WTC11 (cell line): ENCODE results near the gene CLPTM1L.
A peak's percentile ranks its signal among the peaks of the same experiment; 100 is the strongest.

Source experiments
- ARID4B ChIP-seq: sonication (generic); formaldehyde crosslinking; IDR thresholded peaks from 2 replicates; pipeline ENCODE4 v1.8.0; 2023; ENCODE audit warnings: missing genetic modification reagents, mild to moderate bottlenecking, borderline replicate concordance
- ATF1 ChIP-seq: sonication (generic); formaldehyde crosslinking; IDR thresholded peaks from 2 replicates; pipeline ENCODE4 v1.8.1; 2023; ENCODE audit warnings: mild to moderate bottlenecking, moderate library complexity, missing genetic modification reagents
- CREB1 ChIP-seq: sonication (generic); formaldehyde crosslinking; IDR thresholded peaks from 2 replicates; pipeline ENCODE4 v1.8.0; 2023; ENCODE audit warnings: mild to moderate bottlenecking, missing genetic modification reagents
- CTCF ChIP-seq: fragments of 200-600 bp; IDR thresholded peaks from 2 replicates; pipeline ENCODE4 v1.8.0; 2022; ENCODE audit warnings: antibody characterized with exemption
- ESRRA ChIP-seq: sonication (generic); formaldehyde crosslinking; IDR thresholded peaks from 2 replicates; pipeline ENCODE4 v1.8.1; 2022; ENCODE audit warnings: mild to moderate bottlenecking, missing genetic modification reagents, borderline replicate concordance
- NFE2L1 ChIP-seq: sonication (generic); formaldehyde crosslinking; IDR thresholded peaks from 2 replicates; pipeline ENCODE4 v1.8.1; 2023; ENCODE audit warnings: missing genetic modification reagents
- NR1H2 ChIP-seq: sonication (generic); formaldehyde crosslinking; IDR thresholded peaks from 2 replicates; pipeline ENCODE4 v1.9.0; 2021; ENCODE audit warnings: mild to moderate bottlenecking, moderate library complexity, missing genetic modification reagents
- NR2C2 ChIP-seq: sonication (generic); formaldehyde crosslinking; IDR thresholded peaks from 2 replicates; pipeline ENCODE4 v1.8.0; 2022; ENCODE audit warnings: mild to moderate bottlenecking, missing genetic modification reagents
- TEAD4 ChIP-seq: sonication (generic); formaldehyde crosslinking; IDR thresholded peaks from 2 replicates; pipeline ENCODE4 v1.8.0; 2022; ENCODE audit warnings: mild to moderate bottlenecking, missing genetic modification reagents
- ZBTB21 ChIP-seq: sonication (generic); formaldehyde crosslinking; IDR thresholded peaks from 2 replicates; pipeline ENCODE4 v1.8.1; 2023; ENCODE audit warnings: mild to moderate bottlenecking, missing genetic modification reagents, borderline replicate concordance
- ZBTB43 ChIP-seq: sonication (generic); formaldehyde crosslinking; IDR thresholded peaks from 2 replicates; pipeline ENCODE4 v1.8.1; 2023; ENCODE audit warnings: mild to moderate bottlenecking, missing genetic modification reagents
- ZNF423 ChIP-seq: fragments of 250-450 bp; sonication (Bioruptor Pico); IDR thresholded peaks from 2 replicates; pipeline ENCODE4 v2.1.2; 2022; ENCODE audit warnings: mild to moderate bottlenecking, moderate library complexity
- ZNF671 ChIP-seq: fragments of 250-450 bp; sonication (Bioruptor Pico); IDR thresholded peaks from 2 replicates; pipeline ENCODE4 v1.8.0; 2021; ENCODE audit warnings: mild to moderate bottlenecking
- TF ChIP-seq, protein P1 (sequence below): sonication (generic); formaldehyde crosslinking; IDR thresholded peaks from 2 replicates; pipeline ENCODE4 v1.8.1; 2023; ENCODE audit warnings: mild to moderate bottlenecking, missing genetic modification reagents, moderate library complexity

DNA sequence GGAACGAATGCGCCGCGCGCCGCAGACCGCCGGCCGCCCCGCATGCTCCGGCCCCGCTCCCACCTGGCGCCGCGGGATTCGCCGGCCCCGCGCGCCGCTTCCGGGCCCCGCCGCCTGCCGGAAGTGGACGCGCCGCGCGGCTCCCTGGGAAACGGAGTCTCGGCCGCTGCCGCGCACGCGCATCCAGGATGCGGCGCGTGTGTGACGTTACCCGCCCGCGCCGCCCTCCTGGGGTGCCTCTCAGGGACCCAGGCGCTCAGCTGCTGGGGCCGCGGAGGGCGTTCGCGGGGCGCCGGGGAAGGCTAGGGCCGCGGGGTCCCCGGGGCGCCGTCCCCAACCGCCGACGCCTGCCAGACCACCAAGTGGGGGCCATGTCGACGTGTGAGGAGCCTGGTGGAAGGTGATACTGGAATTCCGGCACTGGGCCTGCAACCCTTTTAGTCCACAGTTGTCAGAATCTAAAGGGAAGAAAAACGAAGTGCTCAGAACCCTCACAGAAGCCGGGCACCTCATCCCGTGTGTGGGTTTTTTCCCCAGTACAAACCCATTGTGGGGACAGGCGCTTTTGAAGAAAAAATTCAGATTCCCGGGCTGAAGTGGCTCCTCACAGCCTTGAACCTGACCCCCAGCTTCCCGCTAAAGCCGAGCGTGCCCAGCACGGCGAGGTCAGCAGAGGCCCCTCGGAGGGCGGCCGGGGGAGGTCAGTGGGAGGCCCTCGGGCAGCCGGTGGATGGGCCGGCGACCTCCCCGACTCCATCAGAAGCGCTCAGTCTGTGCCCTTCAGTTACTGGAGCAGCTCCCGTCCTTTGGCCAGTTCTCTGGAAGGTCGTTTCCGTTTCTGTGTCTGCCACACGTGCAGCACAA, at the start of gene CLPTM1L:
- TF ChIP-seq ZBTB21 (CRISPR knock-in tag) (no peak), CTCF (no peak), CREB1 (CRISPR knock-in tag) (no peak; the same call in 1 of the 2 replicates), ATF1 (CRISPR knock-in tag) (peak; percentile 58; the same call in 1 of the 2 replicates), ZBTB43 (no peak), ZNF423 (no peak), TEAD4 (CRISPR knock-in tag) (no peak), ESRRA (CRISPR knock-in tag) (no peak), NR2C2 (CRISPR knock-in tag) (no peak), NFE2L1 (CRISPR knock-in tag) (no peak), NR1H2 (CRISPR knock-in tag) (no peak), ZNF671 (CRISPR knock-in tag) (no peak), ARID4B (CRISPR knock-in tag) (no peak)
- TF ChIP-seq, protein P1, sequence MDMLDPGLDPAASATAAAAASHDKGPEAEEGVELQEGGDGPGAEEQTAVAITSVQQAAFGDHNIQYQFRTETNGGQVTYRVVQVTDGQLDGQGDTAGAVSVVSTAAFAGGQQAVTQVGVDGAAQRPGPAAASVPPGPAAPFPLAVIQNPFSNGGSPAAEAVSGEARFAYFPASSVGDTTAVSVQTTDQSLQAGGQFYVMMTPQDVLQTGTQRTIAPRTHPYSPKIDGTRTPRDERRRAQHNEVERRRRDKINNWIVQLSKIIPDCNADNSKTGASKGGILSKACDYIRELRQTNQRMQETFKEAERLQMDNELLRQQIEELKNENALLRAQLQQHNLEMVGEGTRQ (CRISPR knock-in tag) = no peak
